Psoas muscle (tissue), 8 donors: Measurements from ENCODE around the gene RALGAPA2. TPM values are rescaled to one million over a fixed set of nuclear protein-coding genes. Genes with fewer than 3 reads are reported as not detected.

ENCODE experiments used
- ATAC-seq, 4 donors: fragments of 200-7000 bp; cut with Tn5 transposase; one replicate each; pipeline ENCODE4 v1.9.1; 2020; ENCODE audit warnings: moderate library complexity in 3 of 4, mild to moderate bottlenecking in 2 of 4
- DNase-seq, 2 donors: peaks; one replicate each; pipeline ENCODE4 v3.0.0-alpha.2; 2020
- H3K27ac ChIP-seq: fragments of 200-600 bp; one replicate; pipeline ENCODE4 v1.8.0; 2022
- H3K27me3 ChIP-seq, 3 donors: fragments of 200-600 bp in 1 of 3; one replicate each; pipeline versions ENCODE4 v1.6.1 to v1.8.0; 2013 to 2022; ENCODE audit warnings: low read length in 2 of 3, mild to moderate bottlenecking in 2 of 3, moderate library complexity in 1 of 3; ENCODE audit not compliant: insufficient read depth in 3 of 3
- H3K36me3 ChIP-seq, 2 donors: fragments of 200-600 bp in 1 of 2; one replicate each; pipeline versions ENCODE4 v1.6.1 to v1.8.0; 2013 to 2022; ENCODE audit warnings: low read depth in 1 of 2, mild to moderate bottlenecking in 1 of 2, moderate library complexity in 1 of 2; ENCODE audit not compliant: insufficient read depth in 1 of 2
- H3K4me1 ChIP-seq: fragments of 200-600 bp; one replicate; pipeline ENCODE4 v1.8.0; 2022
- H3K4me3 ChIP-seq: fragments of 200-600 bp; one replicate; pipeline ENCODE4 v1.8.0; 2022; ENCODE audit warnings: mild to moderate bottlenecking
- H3K9me3 ChIP-seq: fragments of 200-600 bp; one replicate; pipeline ENCODE4 v1.8.0; 2022
- CTCF ChIP-seq: fragments of 200-600 bp; IDR thresholded peaks from one replicate; pipeline ENCODE4 v1.8.0; 2022; ENCODE audit warnings: antibody characterized with exemption
- WGBS, 3 donors: extraction: QIAGEN DNeasy Blood & Tissue Kit; methylation state at CpG; one replicate each; pipeline versions ENCODE4 v1.1.6 to v1.1.7; 2013; 5-methylcytosine and 5-hydroxymethylcytosine counted together
- intact Hi-C, 2 donors: fragments of 100-400 bp; cut with DNase I; formaldehyde crosslinking; loops; one replicate each; pipeline versions ENCODE4 v1.11.0 to v1.14.2; 2022
- polyA plus RNA-seq, 3 donors: library from polyadenylated mRNA; stranded (reverse); fragments of 200-250 nt; gene quantifications; one replicate each; pipeline ENCODE4 v1.2.3, GENCODE V29; 2013
- total RNA-seq, 4 donors: library from RNA; stranded (reverse); fragmentation: NEBNext Ultra II Directional in 2 of 4; extraction: Animal tissue kit (Norgen Biotek cat#: 25700) in 2 of 4; gene quantifications; one replicate each; pipeline versions ENCODE4 v1.2.1 to v1.2.4, GENCODE V29; 2021 to 2023
- donor health status: healthy with polysubstance abuse.
- donor health status: DM: no; HTN: no; CAD: no; lungs with moderate emphysema.
- donor health status: Bipolar disorder and iron deficiency.
- donor health status: healthy.
- donor health status: DM: yes; HTN: yes; CAD: no.
- donor health status: DM: no; HTN: no; CAD: no.
- donor health status: DM: no; HTN: no; CAD: no.
- donor health status: DM: yes; HTN: yes; CAD: no.

The RALGAPA2 gene
- total and polyA plus RNA-seq, 7 donors: 12.2 to 75.5 (median 51.1) TPM

GRCh38 chr20:20517296-20517695 lies 195.1 kb downstream of the RALGAPA2 start:
- WGBS, 3 donors: 67 to 80% (median 76%) methylated on average over 2 of the region's 2 CpGs
- no peak for ATAC-seq

GRCh38 chr20:20513720-20514119 lies 198.7 kb downstream of the RALGAPA2 start:
- no peak overlapping the region for H3K4me3 ChIP-seq
- no peaks in the 10 kb centered on the region for H3K27me3 ChIP-seq
- peaks cover 12 to 84% of the 10 kb centered on the region in 2 donors for H3K36me3 ChIP-seq
- no peaks in the 10 kb centered on the region for H3K9me3 ChIP-seq
- 96 to 100% (median 100%) methylated on average over 1 of the region's 1 CpG for WGBS, 3 donors
- H3K27ac ChIP-seq: no peak overlapping the region
- TF ChIP-seq CTCF: peak; percentile 12
- ATAC-seq (peak; percentile 70 to 77 (median 71)), DNase-seq (peak in 1 of 2 donors; percentile 53)
- H3K4me1 ChIP-seq: no peaks in the 10 kb centered on the region
- intact Hi-C loops: no loop called here

More at GRCh38 chr20:20517296-20517695, 195.1 kb downstream of the RALGAPA2 start:
- no peaks in the 10 kb centered on the region for H3K27me3 ChIP-seq
- no peak overlapping the region for H3K4me3 ChIP-seq
- H3K4me1 ChIP-seq: no peaks in the 10 kb centered on the region
- no peak overlapping the region for H3K27ac ChIP-seq
- no peak for DNase-seq
- H3K36me3 ChIP-seq: peaks cover 11 to 80% of the 10 kb centered on the region in 2 donors
- TF ChIP-seq CTCF: no peak
- H3K9me3 ChIP-seq: no peaks in the 10 kb centered on the region
- intact Hi-C loops: no loop called here

- no peak for TF ChIP-seq CTCF
- 91 to 98% (median 91%) methylated on average over 2 of the region's 2 CpGs for WGBS, 3 donors
- Histone ChIP-seq H3K27ac (no peak overlapping the region), H3K9me3 (no peaks in the 10 kb centered on the region), H3K4me1 (no peaks in the 10 kb centered on the region), H3K27me3 (no peaks in the 10 kb centered on the region), H3K4me3 (no peak overlapping the region), H3K36me3 (peaks cover 6 to 95% of the 10 kb centered on the region in 2 donors)
- no peak for DNase-seq
- no peak for ATAC-seq
- intact Hi-C loops: no loop called here
These were observed 206.9 kb downstream of the RALGAPA2 start for GRCh38 chr20:20505554-20505953.

GRCh38 chr20:20503777-20504530 lies 208.5 kb downstream of the RALGAPA2 start:
- DNase-seq (no peak), ATAC-seq (no peak)
- Histone ChIP-seq H3K4me3 (no peak overlapping the region), H3K27ac (no peak overlapping the region), H3K4me1 (no peaks in the 10 kb centered on the region), H3K27me3 (no peaks in the 10 kb centered on the region), H3K9me3 (no peaks in the 10 kb centered on the region), H3K36me3 (peaks cover 7 to 95% of the 10 kb centered on the region in 2 donors)
- TF ChIP-seq CTCF: no peak
- intact Hi-C loops: no loop called here
- 94 to 96% (median 96%) methylated on average over 7 of the region's 7 CpGs for WGBS, 3 donors
